Smooth muscle cell (in vitro differentiated cells): ENCODE measurements around the gene HNRNPL. TPM values are rescaled to one million over a fixed set of nuclear protein-coding genes. Genes with fewer than 3 reads are reported as not detected.
A peak's percentile ranks its signal among the peaks of the same experiment; 100 is the strongest.

Source experiments
- DNase-seq: peaks from one replicate; lab custom pipeline; 2025; ENCODE audit not compliant: unreplicated experiment; lab: John Stamatoyannopoulos, UW
- H2AFZ ChIP-seq: fragments of 200-600 bp; sonication (generic); 2 replicates; pipeline ENCODE4 v1.6.0; 2016; ENCODE audit warnings: antibody characterized with exemption, low read depth, mild to moderate bottlenecking
- H3F3A ChIP-seq: fragments of 200-600 bp; sonication (generic); 2 replicates; pipeline ENCODE4 v1.6.0; 2017; ENCODE audit warnings: antibody characterized with exemption, low read depth
- H3K27ac ChIP-seq: fragments of 200-600 bp; sonication (generic); 2 replicates; pipeline ENCODE4 v1.5.1; 2016; ENCODE audit warnings: low read depth, mild to moderate bottlenecking
- H3K27me3 ChIP-seq: fragments of 200-600 bp; sonication (generic); 2 replicates; pipeline ENCODE4 v1.6.1; 2016; ENCODE audit warnings: low read depth, mild to moderate bottlenecking
- H3K36me3 ChIP-seq: fragments of 200-600 bp; sonication (generic); 2 replicates; pipeline ENCODE4 v1.5.1; 2016; ENCODE audit warnings: low read depth
- H3K4me1 ChIP-seq: fragments of 200-600 bp; sonication (generic); 2 replicates; pipeline ENCODE4 v1.5.1; 2016; ENCODE audit warnings: low read depth
- H3K4me2 ChIP-seq: fragments of 200-600 bp; sonication (generic); 2 replicates; pipeline ENCODE4 v1.6.0; 2016; ENCODE audit warnings: mild to moderate bottlenecking
- H3K4me3 ChIP-seq: fragments of 200-600 bp; sonication (generic); 2 replicates; pipeline ENCODE4 v1.5.1; 2016; ENCODE audit warnings: mild to moderate bottlenecking
- H3K79me2 ChIP-seq: fragments of 200-600 bp; sonication (generic); 2 replicates; pipeline ENCODE4 v1.6.0; 2016; ENCODE audit warnings: low read depth, mild to moderate bottlenecking
- H3K9ac ChIP-seq: fragments of 200-600 bp; sonication (generic); 2 replicates; pipeline ENCODE4 v1.6.0; 2016; ENCODE audit warnings: low read depth
- H3K9me3 ChIP-seq: fragments of 200-600 bp; sonication (generic); replicated peaks from 2 replicates; pipeline ENCODE4 v1.5.1; 2016; ENCODE audit warnings: low read depth
- H4K20me1 ChIP-seq: fragments of 200-600 bp; sonication (generic); 2 replicates; pipeline ENCODE4 v1.6.0; 2016; ENCODE audit warnings: low read depth
- WGBS: methylation state at CpG from one replicate; pipeline ENCODE4 v1.1.7; 2016; ENCODE audit warnings: low lambda C conversion rate; 5-methylcytosine and 5-hydroxymethylcytosine counted together
- polyA plus RNA-seq: library from polyadenylated mRNA; unstranded; fragments of >200 nt; fragmentation: Nextera tagmentation; extraction: Ambion mirVana; gene quantifications from 2 replicates; pipeline ENCODE4 v1.2.1, GENCODE V29; 2016
- total RNA-seq: library from RNA; depleted of rRNA; stranded (reverse); fragments of >200 nt; gene quantifications from 2 replicates; pipeline ENCODE4 v1.2.3, GENCODE V29; 2014
- TF ChIP-seq, protein P1 (sequence below): fragments of 200-600 bp; sonication (generic); IDR thresholded peaks from 2 replicates; pipeline ENCODE4 v1.5.1; 2017; ENCODE audit warnings: borderline replicate concordance, mild to moderate bottlenecking, antibody characterized with exemption; ENCODE audit not compliant: insufficient read depth, poor library complexity, severe bottlenecking

HNRNPL gene
- total and polyA plus RNA-seq, 2 experiments from 2014 or later: 158 to 174 TPM

DNA sequence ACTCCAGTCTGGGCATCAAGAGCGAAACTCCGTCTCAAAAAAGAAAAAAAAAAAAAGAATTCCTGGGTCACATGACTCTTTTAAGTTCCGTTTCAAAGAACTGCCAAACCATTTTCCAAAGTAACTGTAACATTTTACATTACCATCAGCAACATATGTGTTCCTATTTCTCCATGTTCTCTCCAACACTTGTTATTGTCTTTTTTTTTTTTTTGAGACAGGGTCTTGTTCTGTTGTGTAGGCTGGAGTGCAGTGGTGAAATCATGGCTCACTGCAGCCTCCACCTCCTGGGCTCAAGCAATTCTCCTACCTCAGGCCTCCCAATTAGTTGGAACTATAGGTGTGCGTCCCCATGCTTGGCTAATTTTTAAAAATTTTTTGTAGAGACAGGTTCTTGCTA, 54.2 kb downstream of the HNRNPL start:
- Histone ChIP-seq H3K36me3 (no peaks in the 10 kb centered on the region), H3F3A (no peaks in the 10 kb centered on the region), H4K20me1 (no peaks in the 10 kb centered on the region), H3K9ac (no peak overlapping the region), H3K9me3 (no peaks in the 10 kb centered on the region), H3K27ac (no peak overlapping the region), H3K4me3 (no peak overlapping the region), H3K4me1 (no peaks in the 10 kb centered on the region), H3K4me2 (no peak overlapping the region), H3K79me2 (no peaks in the 10 kb centered on the region), H3K27me3 (no peaks in the 10 kb centered on the region), H2AFZ (no peak overlapping the region)
- no peak for DNase-seq
- TF ChIP-seq, protein P1, sequence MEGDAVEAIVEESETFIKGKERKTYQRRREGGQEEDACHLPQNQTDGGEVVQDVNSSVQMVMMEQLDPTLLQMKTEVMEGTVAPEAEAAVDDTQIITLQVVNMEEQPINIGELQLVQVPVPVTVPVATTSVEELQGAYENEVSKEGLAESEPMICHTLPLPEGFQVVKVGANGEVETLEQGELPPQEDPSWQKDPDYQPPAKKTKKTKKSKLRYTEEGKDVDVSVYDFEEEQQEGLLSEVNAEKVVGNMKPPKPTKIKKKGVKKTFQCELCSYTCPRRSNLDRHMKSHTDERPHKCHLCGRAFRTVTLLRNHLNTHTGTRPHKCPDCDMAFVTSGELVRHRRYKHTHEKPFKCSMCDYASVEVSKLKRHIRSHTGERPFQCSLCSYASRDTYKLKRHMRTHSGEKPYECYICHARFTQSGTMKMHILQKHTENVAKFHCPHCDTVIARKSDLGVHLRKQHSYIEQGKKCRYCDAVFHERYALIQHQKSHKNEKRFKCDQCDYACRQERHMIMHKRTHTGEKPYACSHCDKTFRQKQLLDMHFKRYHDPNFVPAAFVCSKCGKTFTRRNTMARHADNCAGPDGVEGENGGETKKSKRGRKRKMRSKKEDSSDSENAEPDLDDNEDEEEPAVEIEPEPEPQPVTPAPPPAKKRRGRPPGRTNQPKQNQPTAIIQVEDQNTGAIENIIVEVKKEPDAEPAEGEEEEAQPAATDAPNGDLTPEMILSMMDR: no peak
- WGBS: 88% methylated on average over 4 of the region's 4 CpGs

GRCh38 chr19:38793671-38794070, 56.1 kb downstream of the HNRNPL start:
- Histone ChIP-seq H3K4me1 (no peaks in the 10 kb centered on the region), H3K27me3 (no peaks in the 10 kb centered on the region), H3K4me2 (no peak overlapping the region), H3K9me3 (no peaks in the 10 kb centered on the region), H3K4me3 (no peak overlapping the region), H3K36me3 (no peaks in the 10 kb centered on the region), H4K20me1 (no peaks in the 10 kb centered on the region), H3K79me2 (no peaks in the 10 kb centered on the region), H3K9ac (no peak overlapping the region), H3F3A (no peaks in the 10 kb centered on the region), H3K27ac (peak overlapping the region; percentile 66), H2AFZ (no peak overlapping the region)
- TF ChIP-seq, protein P1: no peak
- DNase-seq: no peak
- WGBS: 93% methylated on average over 5 of the region's 5 CpGs

- Histone ChIP-seq H3K9me3 (no peaks in the 10 kb centered on the region), H4K20me1 (no peaks in the 10 kb centered on the region), H3K4me2 (no peak overlapping the region), H3K4me1 (no peaks in the 10 kb centered on the region), H3K36me3 (no peaks in the 10 kb centered on the region), H3K9ac (no peak overlapping the region), H2AFZ (no peak overlapping the region), H3K27ac (peak overlapping the region; percentile 66), H3K27me3 (no peaks in the 10 kb centered on the region), H3K4me3 (no peak overlapping the region), H3F3A (no peaks in the 10 kb centered on the region), H3K79me2 (no peaks in the 10 kb centered on the region)
- TF ChIP-seq, protein P1: no peak
- DNase-seq: no peak
- WGBS: 58% methylated on average over 8 of the region's 8 CpGs
Measured at GRCh38 chr19:38793177-38793576, 56.6 kb downstream of the HNRNPL start.
